Erythroblast (primary cell): ENCODE measurements around the gene KRTAP5-10.

Experiments used
- GATA1 ChIP-seq: IDR thresholded peaks from 2 replicates; pipeline ENCODE4 v1.6.1; 2011; ENCODE audit warnings: low read depth, mild to moderate bottlenecking, control low read depth, low read length, moderate library complexity
- POLR2A ChIP-seq: IDR thresholded peaks from 2 replicates; pipeline ENCODE4 v1.6.1; 2011; ENCODE audit warnings: mild to moderate bottlenecking, low read length

DNA sequence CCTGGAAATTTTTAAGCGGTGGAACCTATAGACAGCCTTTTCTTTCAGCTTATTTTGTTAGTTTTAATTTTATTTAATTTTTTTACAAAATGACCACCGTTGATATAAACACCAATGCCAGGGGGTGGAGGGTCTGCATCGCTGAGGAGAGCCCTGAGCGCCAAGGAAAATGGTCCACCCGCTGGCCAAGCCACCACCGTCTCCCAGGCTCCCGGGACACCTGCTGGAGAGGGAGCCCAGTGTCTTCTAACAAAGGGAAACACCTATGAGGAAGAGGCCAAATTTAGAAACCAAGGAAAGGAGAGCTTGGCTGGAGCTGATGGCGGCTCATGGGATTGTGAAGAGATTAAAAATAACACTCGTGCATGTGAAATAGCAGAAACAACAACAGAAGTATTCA lies 27.8 kb upstream of the KRTAP5-10 start:
- no peak for TF ChIP-seq POLR2A
- TF ChIP-seq GATA1, result no peak
